HG03066 (cell line): Measurements from ENCODE around the gene CELF4.
A peak's percentile ranks its signal among the peaks of the same experiment; 100 is the strongest.

ENCODE experiments used
- ATAC-seq: cut with Tn5 transposase; IDR thresholded peaks from one replicate; pipeline ENCODE4 v1.9.1; 2021; ENCODE audit warnings: low read depth; ENCODE audit not compliant: unreplicated experiment

Gene CELF4

GRCh38 chr18:37304012-37304680 lies 261.5 kb downstream of the CELF4 start:
- no peak for ATAC-seq

GRCh38 chr18:37303009-37303408 lies 262.6 kb downstream of the CELF4 start:
- no peak for ATAC-seq

GRCh38 chr18:37302519-37302918 lies 263.1 kb downstream of the CELF4 start:
- ATAC-seq: no peak

- peak; percentile 61 for ATAC-seq
These were observed 265.9 kb downstream of the CELF4 start for GRCh38 chr18:37299471-37300304.

- ATAC-seq: no peak
These were observed 266.8 kb downstream of the CELF4 start for GRCh38 chr18:37298816-37299215.

- ATAC-seq: no peak
These were observed 268.5 kb downstream of the CELF4 start for GRCh38 chr18:37297106-37297505.

GRCh38 chr18:37294951-37295350 lies 270.6 kb downstream of the CELF4 start:
- ATAC-seq: no peak

- ATAC-seq: no peak
These were observed 272.2 kb downstream of the CELF4 start for GRCh38 chr18:37293359-37293758.

GRCh38 chr18:37289423-37289822 lies 276.2 kb downstream of the CELF4 start:
- ATAC-seq: no peak

GRCh38 chr18:37287601-37288000 lies 278.0 kb downstream of the CELF4 start:
- no peak for ATAC-seq

- ATAC-seq: no peak
These were observed 278.8 kb downstream of the CELF4 start for GRCh38 chr18:37286801-37287200.

GRCh38 chr18:37285825-37286224 lies 279.8 kb downstream of the CELF4 start:
- no peak for ATAC-seq

- ATAC-seq: no peak
These were observed 281.3 kb downstream of the CELF4 start for GRCh38 chr18:37284260-37284659.

- ATAC-seq: no peak
These were observed 283.1 kb downstream of the CELF4 start for GRCh38 chr18:37282386-37283037.

- no peak for ATAC-seq
These were observed 284.8 kb downstream of the CELF4 start for GRCh38 chr18:37280701-37281393.

GRCh38 chr18:37277804-37278203 lies 287.8 kb downstream of the CELF4 start:
- ATAC-seq: no peak

- no peak for ATAC-seq
These were observed 289.3 kb downstream of the CELF4 start for GRCh38 chr18:37276111-37276890.

- ATAC-seq: no peak
These were observed 290.3 kb downstream of the CELF4 start for GRCh38 chr18:37275237-37275741.

GRCh38 chr18:37274309-37275236 lies 291.0 kb downstream of the CELF4 start:
- ATAC-seq: no peak
